ENCODE results near the gene CACNB1. TPM values are rescaled to one million over a fixed set of nuclear protein-coding genes. Genes with fewer than 3 reads are reported as not detected.
A peak's percentile ranks its signal among the peaks of the same experiment; 100 is the strongest.

CACNB1 gene
- total and polyA plus RNA-seq, 10 of the 15 experiments (the other 5 are each of a cell fraction or from before 2014, with no cell fraction given), result 0.06 to 15.6 (median 6.3) TPM

DNA sequence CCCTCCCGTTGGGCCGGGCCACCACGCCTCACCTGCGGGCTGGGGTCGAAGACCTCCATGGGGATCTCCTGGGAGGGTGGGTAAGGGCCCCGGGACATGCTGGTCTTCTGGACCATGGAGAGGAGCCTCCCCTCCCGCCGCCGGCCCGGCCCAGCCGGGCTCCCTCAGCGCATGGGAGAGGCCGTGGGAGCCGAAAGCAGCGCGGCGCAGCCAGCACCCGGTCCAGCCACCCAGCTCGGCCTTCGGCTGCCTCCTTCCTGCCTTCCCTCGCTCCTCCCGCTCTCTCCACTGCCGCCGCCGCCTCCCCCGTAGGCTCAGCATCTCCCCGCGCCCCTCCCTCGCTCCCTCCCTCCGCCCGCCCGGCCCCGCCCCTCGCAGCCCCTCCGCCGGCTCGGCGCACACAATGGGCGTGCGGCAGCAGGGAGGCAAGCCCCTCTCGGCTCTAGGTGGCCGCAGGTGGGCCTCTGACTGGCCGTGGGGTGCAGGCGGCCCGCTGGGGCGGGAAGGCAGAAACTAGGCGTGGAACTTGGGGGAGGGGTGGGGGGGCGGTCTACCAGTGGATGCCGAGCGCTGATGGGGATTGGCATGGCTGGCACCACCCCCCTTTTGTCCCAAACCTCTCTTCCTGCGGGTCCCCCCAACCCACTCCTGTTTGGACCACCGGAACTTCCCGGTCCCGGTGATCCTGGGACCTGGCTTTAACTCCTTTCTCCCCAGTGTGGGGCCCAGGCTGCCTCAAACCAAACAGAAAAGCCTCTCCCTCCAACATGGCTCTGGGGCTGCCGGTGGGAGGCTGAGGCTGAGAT is at the start of gene CACNB1 (continued):
- TF ChIP-seq, protein P1, sequence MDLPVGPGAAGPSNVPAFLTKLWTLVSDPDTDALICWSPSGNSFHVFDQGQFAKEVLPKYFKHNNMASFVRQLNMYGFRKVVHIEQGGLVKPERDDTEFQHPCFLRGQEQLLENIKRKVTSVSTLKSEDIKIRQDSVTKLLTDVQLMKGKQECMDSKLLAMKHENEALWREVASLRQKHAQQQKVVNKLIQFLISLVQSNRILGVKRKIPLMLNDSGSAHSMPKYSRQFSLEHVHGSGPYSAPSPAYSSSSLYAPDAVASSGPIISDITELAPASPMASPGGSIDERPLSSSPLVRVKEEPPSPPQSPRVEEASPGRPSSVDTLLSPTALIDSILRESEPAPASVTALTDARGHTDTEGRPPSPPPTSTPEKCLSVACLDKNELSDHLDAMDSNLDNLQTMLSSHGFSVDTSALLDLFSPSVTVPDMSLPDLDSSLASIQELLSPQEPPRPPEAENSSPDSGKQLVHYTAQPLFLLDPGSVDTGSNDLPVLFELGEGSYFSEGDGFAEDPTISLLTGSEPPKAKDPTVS (IDR thresholded peaks at IDR 0.05; ENCODE audit: low read depth, low read length), result no peak
- no peak for TF ChIP-seq MYC (IDR thresholded peaks at IDR 0.05; ENCODE audit: insufficient read depth, insufficient read length, insufficient replicate concordance, low read length, severe bottlenecking)
- peak; percentile 83 for TF ChIP-seq POLR2A (IDR thresholded peaks at IDR 0.05; ENCODE audit: low read depth, low read length)
- TF ChIP-seq YBX1 (IDR thresholded peaks at IDR 0.05), result no peak
- no peak for TF ChIP-seq SUZ12 (IDR thresholded peaks at IDR 0.05; ENCODE audit: unreplicated experiment)
- no peak for TF ChIP-seq NFXL1 (IDR thresholded peaks at IDR 0.05; ENCODE audit: borderline replicate concordance)
- TF ChIP-seq SREBF2 (IDR thresholded peaks at IDR 0.05; ENCODE audit: low read length), result no peak
- TF ChIP-seq KLF5 (IDR thresholded peaks at IDR 0.05; ENCODE audit: partially characterized antibody), result no peak
- TF ChIP-seq ZZZ3 (IDR thresholded peaks at IDR 0.05; ENCODE audit: control insufficient read depth, insufficient read length, low read depth), result no peak
- TF ChIP-seq SMC3 (IDR thresholded peaks at IDR 0.05; ENCODE audit: borderline replicate concordance, low read length), result no peak
- no peak for TF ChIP-seq ASH2L (IDR thresholded peaks at IDR 0.05; ENCODE audit: borderline replicate concordance, low read depth)
- no peak for TF ChIP-seq SP1 (IDR thresholded peaks at IDR 0.05; ENCODE audit: low read depth, low read length)
- TF ChIP-seq IKZF1 (conservative IDR thresholded peaks at IDR 0.05), result peak; percentile 30; the same call in 1 of the 2 replicates
- no peak for TF ChIP-seq RUNX3 (IDR thresholded peaks at IDR 0.05; ENCODE audit: low read length)
- TF ChIP-seq PAX5 (IDR thresholded peaks at IDR 0.05; ENCODE audit: borderline replicate concordance, low read depth, low read length), result no peak
- 0 out of 2 replicates have a peak, but pooled peaks have one; percentile 55 for TF ChIP-seq GATAD2B (conservative IDR thresholded peaks at IDR 0.05; ENCODE audit: low read depth)
- no peak for TF ChIP-seq PML (IDR thresholded peaks at IDR 0.05; ENCODE audit: low read length)
- TF ChIP-seq, protein P2, sequence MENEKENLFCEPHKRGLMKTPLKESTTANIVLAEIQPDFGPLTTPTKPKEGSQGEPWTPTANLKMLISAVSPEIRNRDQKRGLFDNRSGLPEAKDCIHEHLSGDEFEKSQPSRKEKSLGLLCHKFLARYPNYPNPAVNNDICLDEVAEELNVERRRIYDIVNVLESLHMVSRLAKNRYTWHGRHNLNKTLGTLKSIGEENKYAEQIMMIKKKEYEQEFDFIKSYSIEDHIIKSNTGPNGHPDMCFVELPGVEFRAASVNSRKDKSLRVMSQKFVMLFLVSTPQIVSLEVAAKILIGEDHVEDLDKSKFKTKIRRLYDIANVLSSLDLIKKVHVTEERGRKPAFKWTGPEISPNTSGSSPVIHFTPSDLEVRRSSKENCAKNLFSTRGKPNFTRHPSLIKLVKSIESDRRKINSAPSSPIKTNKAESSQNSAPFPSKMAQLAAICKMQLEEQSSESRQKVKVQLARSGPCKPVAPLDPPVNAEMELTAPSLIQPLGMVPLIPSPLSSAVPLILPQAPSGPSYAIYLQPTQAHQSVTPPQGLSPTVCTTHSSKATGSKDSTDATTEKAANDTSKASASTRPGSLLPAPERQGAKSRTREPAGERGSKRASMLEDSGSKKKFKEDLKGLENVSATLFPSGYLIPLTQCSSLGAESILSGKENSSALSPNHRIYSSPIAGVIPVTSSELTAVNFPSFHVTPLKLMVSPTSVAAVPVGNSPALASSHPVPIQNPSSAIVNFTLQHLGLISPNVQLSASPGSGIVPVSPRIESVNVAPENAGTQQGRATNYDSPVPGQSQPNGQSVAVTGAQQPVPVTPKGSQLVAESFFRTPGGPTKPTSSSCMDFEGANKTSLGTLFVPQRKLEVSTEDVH (IDR thresholded peaks at IDR 0.05; ENCODE audit: low read depth, partially characterized antibody), result no peak
- no peak for TF ChIP-seq ZNF384 (IDR thresholded peaks at IDR 0.05; ENCODE audit: borderline replicate concordance, low read depth, low read length)
- TF ChIP-seq, protein P3, sequence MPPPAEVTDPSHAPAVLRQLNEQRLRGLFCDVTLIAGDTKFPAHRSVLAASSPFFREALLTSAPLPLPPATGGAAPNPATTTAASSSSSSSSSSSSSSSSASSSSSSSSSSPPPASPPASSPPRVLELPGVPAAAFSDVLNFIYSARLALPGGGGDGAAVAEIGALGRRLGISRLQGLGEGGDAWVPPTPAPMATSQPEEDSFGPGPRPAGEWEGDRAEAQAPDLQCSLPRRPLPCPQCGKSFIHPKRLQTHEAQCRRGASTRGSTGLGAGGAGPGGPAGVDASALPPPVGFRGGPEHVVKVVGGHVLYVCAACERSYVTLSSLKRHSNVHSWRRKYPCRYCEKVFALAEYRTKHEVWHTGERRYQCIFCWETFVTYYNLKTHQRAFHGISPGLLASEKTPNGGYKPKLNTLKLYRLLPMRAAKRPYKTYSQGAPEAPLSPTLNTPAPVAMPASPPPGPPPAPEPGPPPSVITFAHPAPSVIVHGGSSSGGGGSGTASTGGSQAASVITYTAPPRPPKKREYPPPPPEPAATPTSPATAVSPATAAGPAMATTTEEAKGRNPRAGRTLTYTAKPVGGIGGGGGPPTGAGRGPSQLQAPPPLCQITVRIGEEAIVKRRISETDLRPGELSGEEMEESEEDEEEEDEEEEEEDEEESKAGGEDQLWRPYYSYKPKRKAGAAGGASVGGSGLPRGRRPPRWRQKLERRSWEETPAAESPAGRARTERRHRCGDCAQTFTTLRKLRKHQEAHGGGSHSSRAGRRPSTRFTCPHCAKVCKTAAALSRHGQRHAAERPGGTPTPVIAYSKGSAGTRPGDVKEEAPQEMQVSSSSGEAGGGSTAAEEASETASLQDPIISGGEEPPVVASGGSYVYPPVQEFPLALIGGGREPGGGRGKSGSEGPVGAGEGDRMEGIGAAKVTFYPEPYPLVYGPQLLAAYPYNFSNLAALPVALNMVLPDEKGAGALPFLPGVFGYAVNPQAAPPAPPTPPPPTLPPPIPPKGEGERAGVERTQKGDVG (CRISPR knock-in tag; IDR thresholded peaks at IDR 0.05), result no peak
- no peak for TF ChIP-seq NR2C2 (IDR thresholded peaks at IDR 0.05; ENCODE audit: borderline replicate concordance, control insufficient read depth, insufficient read length, low read depth)
